HepG2 (cell line): ENCODE results near the gene TM4SF5. TPM values are rescaled to one million over a fixed set of nuclear protein-coding genes. Genes with fewer than 3 reads are reported as not detected.

ENCODE experiments used
- AGO2 ChIP-seq: fragments of 200-400 bp; formaldehyde crosslinking; optimal IDR thresholded peaks from 2 replicates; pipeline ENCODE3; 2017; ENCODE audit warnings: mild to moderate bottlenecking, low read depth, low read length, moderate library complexity
- ATRX ChIP-seq: sonication (generic); formaldehyde crosslinking; IDR thresholded peaks from 2 replicates; pipeline ENCODE4 v1.4.0; 2020; ENCODE audit warnings: missing genetic modification reagents, borderline replicate concordance
- DMAP1 ChIP-seq: IDR thresholded peaks from 2 replicates; pipeline ENCODE4 v1.6.1; 2016
- GATAD2A ChIP-seq: IDR thresholded peaks from 2 replicates; pipeline ENCODE4 v1.6.1; 2016
- GLI4 ChIP-seq: sonication (generic); formaldehyde crosslinking; IDR thresholded peaks from 2 replicates; pipeline ENCODE4 v1.5.1; 2020; ENCODE audit warnings: missing genetic modification reagents, mild to moderate bottlenecking, moderate library complexity, borderline replicate concordance
- POLR2AphosphoS2 ChIP-seq: IDR thresholded peaks from 2 replicates; pipeline ENCODE4 v1.6.1; 2011; ENCODE audit warnings: low read depth, low read length, improper control_type of control experiment
- PPARG ChIP-seq: conservative IDR thresholded peaks from 2 replicates; pipeline ENCODE4 v1.6.1; 2016; ENCODE audit warnings: missing biosample characterization, missing genetic modification reagents
- TARDBP ChIP-seq: sonication (generic); formaldehyde crosslinking; IDR thresholded peaks from 2 replicates; pipeline ENCODE4 v1.8.0; 2022; ENCODE audit warnings: mild to moderate bottlenecking, missing genetic modification reagents
- ZBTB38 ChIP-seq: sonication (generic); formaldehyde crosslinking; IDR thresholded peaks from 2 replicates; pipeline ENCODE4 v1.5.1; 2020; ENCODE audit warnings: mild to moderate bottlenecking, missing genetic modification reagents
- ZFP36L2 ChIP-seq: sonication (generic); formaldehyde crosslinking; IDR thresholded peaks from 2 replicates; pipeline ENCODE4 v1.4.0; 2020; ENCODE audit warnings: missing genetic modification reagents
- ZMYM2 ChIP-seq: sonication (generic); formaldehyde crosslinking; IDR thresholded peaks from 2 replicates; pipeline ENCODE4 v1.8.0; 2022; ENCODE audit warnings: mild to moderate bottlenecking, missing genetic modification reagents
- ZNF207 ChIP-seq: fragments of 450-650 bp; IDR thresholded peaks from 2 replicates; pipeline ENCODE4 v1.6.1; 2016; ENCODE audit warnings: antibody characterized with exemption, borderline replicate concordance
- ZNF367 ChIP-seq: sonication (generic); formaldehyde crosslinking; IDR thresholded peaks from 2 replicates; pipeline ENCODE4 v1.4.0; 2020; ENCODE audit warnings: missing genetic modification reagents, borderline replicate concordance
- ZNF430 ChIP-seq: sonication (generic); formaldehyde crosslinking; IDR thresholded peaks from 2 replicates; pipeline ENCODE4 v1.9.0; 2021; ENCODE audit warnings: mild to moderate bottlenecking, missing genetic modification reagents
- ZNF556 ChIP-seq: sonication (generic); formaldehyde crosslinking; IDR thresholded peaks from 2 replicates; pipeline ENCODE4 v1.4.0; 2020; ENCODE audit warnings: mild to moderate bottlenecking, missing genetic modification reagents, borderline replicate concordance
- ZNF7 ChIP-seq: IDR thresholded peaks from 2 replicates; pipeline ENCODE4 v1.6.1; 2016; ENCODE audit warnings: missing biosample characterization, missing genetic modification reagents
- ZNF766 ChIP-seq: sonication (generic); formaldehyde crosslinking; IDR thresholded peaks from 2 replicates; pipeline ENCODE4 v1.5.0; 2020; ENCODE audit warnings: missing genetic modification reagents, borderline replicate concordance
- polyA plus RNA-seq, 8 experiments: library from polyadenylated mRNA; depleted of rRNA in 3 of 8; stranded (reverse) in 7 of 8; unstranded in 1 of 8; fragments of >200 nt; fragmentation: Illumina TruSeq in 4 of 8; extraction: Trizol in 4 of 8; gene quantifications; 2 replicates each; pipeline versions ENCODE4 v1.2.1 to v1.2.3, GENCODE V29; 2011 to 2016; ENCODE audit warnings: low read depth in 4 of 8, missing spikeins in 1 of 8, mixed read lengths in 1 of 8; ENCODE audit not compliant: insufficient read depth in 1 of 8
- total RNA-seq, 5 experiments: library from RNA; depleted of rRNA; stranded (reverse); fragments of >200 nt; fragmentation: Illumina TruSeq; extraction: Trizol; gene quantifications; 2 replicates each; pipeline ENCODE4 v1.2.3, GENCODE V29; 2016; ENCODE audit warnings: low read depth in 1 of 5
- TF ChIP-seq, protein P1 (sequence below): sonication (generic); formaldehyde crosslinking; IDR thresholded peaks from 2 replicates; pipeline ENCODE4 v1.9.0; 2022; ENCODE audit warnings: low read depth, missing genetic modification reagents
- TF ChIP-seq, protein P2 (sequence below): sonication (generic); formaldehyde crosslinking; conservative IDR thresholded peaks from 2 replicates; pipeline ENCODE4 v1.8.0; 2022; ENCODE audit warnings: mild to moderate bottlenecking, moderate library complexity, missing genetic modification reagents
- TF ChIP-seq, protein P3 (sequence below): sonication (generic); formaldehyde crosslinking; IDR thresholded peaks from 2 replicates; pipeline ENCODE4 v1.4.0; 2020; ENCODE audit warnings: missing genetic modification reagents
- TF ChIP-seq, protein P4 (sequence below): sonication (generic); formaldehyde crosslinking; IDR thresholded peaks from 2 replicates; pipeline ENCODE4 v1.8.1; 2023; ENCODE audit warnings: mild to moderate bottlenecking, missing genetic modification reagents

TM4SF5 gene
- total and polyA plus RNA-seq, 2 of the 13 experiments (the other 11 are each of a cell fraction or from before 2014, with no cell fraction given), result 30.1 to 126 TPM

DNA sequence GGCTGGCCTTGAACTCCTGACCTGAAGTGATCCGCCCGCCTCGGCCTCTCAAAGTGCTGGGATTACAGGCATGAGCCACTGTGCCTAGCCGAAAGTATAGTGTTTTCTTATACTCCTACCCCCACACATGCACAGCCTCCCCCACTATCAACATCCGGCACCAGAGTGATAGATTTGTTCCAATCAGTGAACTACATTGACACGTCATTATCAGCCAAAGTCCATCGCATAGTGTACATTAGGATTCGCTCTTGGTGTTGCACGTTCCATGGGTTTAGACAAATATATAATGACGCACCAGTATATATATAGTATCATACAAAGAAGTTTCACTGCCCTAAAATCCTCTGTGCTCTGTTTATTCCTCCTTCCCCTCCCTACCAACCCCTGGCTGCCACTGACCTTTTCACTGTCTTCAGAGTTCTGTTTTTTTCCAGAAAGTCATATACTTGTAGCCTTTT, 11.9 kb upstream of the TM4SF5 start (continued):
- TF ChIP-seq GLI4 (CRISPR knock-in tag) (no peak), TARDBP (peak; percentile 93), ZBTB38 (CRISPR knock-in tag) (peak; percentile 45; the same call in 1 of the 2 replicates), POLR2AphosphoS2 (no peak), ZNF7 (CRISPR knock-in tag) (no peak), ZNF430 (CRISPR knock-in tag) (peak; percentile 78; the same call in 1 of the 2 replicates), AGO2 (no peak), ZFP36L2 (CRISPR knock-in tag) (no peak), PPARG (CRISPR knock-in tag) (peak; percentile 44; the same call in 1 of the 2 replicates), ZNF766 (CRISPR knock-in tag) (0 out of 2 replicates have a peak, but pooled peaks have one; percentile 59), ZNF556 (peak; percentile 83; the same call in 1 of the 2 replicates), GATAD2A (CRISPR knock-in tag) (peak; percentile 94), ZNF367 (CRISPR knock-in tag) (no peak), DMAP1 (peak; percentile 73; the same call in 1 of the 2 replicates), ATRX (CRISPR knock-in tag) (no peak), ZMYM2 (CRISPR knock-in tag) (peak; percentile 91), ZNF207 (no peak)
- TF ChIP-seq, protein P1, sequence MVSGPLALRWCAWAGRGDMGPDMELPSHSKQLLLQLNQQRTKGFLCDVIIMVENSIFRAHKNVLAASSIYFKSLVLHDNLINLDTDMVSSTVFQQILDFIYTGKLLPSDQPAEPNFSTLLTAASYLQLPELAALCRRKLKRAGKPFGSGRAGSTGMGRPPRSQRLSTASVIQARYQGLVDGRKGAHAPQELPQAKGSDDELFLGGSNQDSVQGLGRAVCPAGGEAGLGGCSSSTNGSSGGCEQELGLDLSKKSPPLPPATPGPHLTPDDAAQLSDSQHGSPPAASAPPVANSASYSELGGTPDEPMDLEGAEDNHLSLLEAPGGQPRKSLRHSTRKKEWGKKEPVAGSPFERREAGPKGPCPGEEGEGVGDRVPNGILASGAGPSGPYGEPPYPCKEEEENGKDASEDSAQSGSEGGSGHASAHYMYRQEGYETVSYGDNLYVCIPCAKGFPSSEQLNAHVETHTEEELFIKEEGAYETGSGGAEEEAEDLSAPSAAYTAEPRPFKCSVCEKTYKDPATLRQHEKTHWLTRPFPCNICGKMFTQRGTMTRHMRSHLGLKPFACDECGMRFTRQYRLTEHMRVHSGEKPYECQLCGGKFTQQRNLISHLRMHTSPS (CRISPR knock-in tag), result peak; percentile 32; the same call in 1 of the 2 replicates
- TF ChIP-seq, protein P2, sequence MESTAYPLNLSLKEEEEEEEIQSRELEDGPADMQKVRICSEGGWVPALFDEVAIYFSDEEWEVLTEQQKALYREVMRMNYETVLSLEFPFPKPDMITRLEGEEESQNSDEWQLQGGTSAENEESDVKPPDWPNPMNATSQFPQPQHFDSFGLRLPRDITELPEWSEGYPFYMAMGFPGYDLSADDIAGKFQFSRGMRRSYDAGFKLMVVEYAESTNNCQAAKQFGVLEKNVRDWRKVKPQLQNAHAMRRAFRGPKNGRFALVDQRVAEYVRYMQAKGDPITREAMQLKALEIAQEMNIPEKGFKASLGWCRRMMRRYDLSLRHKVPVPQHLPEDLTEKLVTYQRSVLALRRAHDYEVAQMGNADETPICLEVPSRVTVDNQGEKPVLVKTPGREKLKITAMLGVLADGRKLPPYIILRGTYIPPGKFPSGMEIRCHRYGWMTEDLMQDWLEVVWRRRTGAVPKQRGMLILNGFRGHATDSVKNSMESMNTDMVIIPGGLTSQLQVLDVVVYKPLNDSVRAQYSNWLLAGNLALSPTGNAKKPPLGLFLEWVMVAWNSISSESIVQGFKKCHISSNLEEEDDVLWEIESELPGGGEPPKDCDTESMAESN (CRISPR knock-in tag), result peak; percentile 79; the same call in 1 of the 2 replicates
- TF ChIP-seq, protein P3, sequence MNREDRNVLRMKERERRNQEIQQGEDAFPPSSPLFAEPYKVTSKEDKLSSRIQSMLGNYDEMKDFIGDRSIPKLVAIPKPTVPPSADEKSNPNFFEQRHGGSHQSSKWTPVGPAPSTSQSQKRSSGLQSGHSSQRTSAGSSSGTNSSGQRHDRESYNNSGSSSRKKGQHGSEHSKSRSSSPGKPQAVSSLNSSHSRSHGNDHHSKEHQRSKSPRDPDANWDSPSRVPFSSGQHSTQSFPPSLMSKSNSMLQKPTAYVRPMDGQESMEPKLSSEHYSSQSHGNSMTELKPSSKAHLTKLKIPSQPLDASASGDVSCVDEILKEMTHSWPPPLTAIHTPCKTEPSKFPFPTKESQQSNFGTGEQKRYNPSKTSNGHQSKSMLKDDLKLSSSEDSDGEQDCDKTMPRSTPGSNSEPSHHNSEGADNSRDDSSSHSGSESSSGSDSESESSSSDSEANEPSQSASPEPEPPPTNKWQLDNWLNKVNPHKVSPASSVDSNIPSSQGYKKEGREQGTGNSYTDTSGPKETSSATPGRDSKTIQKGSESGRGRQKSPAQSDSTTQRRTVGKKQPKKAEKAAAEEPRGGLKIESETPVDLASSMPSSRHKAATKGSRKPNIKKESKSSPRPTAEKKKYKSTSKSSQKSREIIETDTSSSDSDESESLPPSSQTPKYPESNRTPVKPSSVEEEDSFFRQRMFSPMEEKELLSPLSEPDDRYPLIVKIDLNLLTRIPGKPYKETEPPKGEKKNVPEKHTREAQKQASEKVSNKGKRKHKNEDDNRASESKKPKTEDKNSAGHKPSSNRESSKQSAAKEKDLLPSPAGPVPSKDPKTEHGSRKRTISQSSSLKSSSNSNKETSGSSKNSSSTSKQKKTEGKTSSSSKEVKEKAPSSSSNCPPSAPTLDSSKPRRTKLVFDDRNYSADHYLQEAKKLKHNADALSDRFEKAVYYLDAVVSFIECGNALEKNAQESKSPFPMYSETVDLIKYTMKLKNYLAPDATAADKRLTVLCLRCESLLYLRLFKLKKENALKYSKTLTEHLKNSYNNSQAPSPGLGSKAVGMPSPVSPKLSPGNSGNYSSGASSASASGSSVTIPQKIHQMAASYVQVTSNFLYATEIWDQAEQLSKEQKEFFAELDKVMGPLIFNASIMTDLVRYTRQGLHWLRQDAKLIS (CRISPR knock-in tag), result no peak
- TF ChIP-seq, protein P4, sequence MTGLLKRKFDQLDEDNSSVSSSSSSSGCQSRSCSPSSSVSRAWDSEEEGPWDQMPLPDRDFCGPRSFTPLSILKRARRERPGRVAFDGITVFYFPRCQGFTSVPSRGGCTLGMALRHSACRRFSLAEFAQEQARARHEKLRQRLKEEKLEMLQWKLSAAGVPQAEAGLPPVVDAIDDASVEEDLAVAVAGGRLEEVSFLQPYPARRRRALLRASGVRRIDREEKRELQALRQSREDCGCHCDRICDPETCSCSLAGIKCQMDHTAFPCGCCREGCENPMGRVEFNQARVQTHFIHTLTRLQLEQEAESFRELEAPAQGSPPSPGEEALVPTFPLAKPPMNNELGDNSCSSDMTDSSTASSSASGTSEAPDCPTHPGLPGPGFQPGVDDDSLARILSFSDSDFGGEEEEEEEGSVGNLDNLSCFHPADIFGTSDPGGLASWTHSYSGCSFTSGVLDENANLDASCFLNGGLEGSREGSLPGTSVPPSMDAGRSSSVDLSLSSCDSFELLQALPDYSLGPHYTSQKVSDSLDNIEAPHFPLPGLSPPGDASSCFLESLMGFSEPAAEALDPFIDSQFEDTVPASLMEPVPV (CRISPR knock-in tag), result 0 out of 2 replicates have a peak, but pooled peaks have one; percentile 30
